H9 (cell line): ENCODE results near the gene FAM174B. TPM values are rescaled to one million over a fixed set of nuclear protein-coding genes. Genes with fewer than 3 reads are reported as not detected.

Experiments
- DNase-seq: peaks from one replicate; pipeline ENCODE4 v3.0.0-alpha.2; 2017
- H2AFZ ChIP-seq: one replicate; pipeline ENCODE4 v1.6.1; 2013; ENCODE audit warnings: mild to moderate bottlenecking, low read length, control low read depth, moderate library complexity
- H2AK5ac ChIP-seq: 2 replicates; pipeline ENCODE4 v1.6.1; 2013; ENCODE audit warnings: low read length, control low read depth, mixed read lengths; ENCODE audit not compliant: insufficient read length
- H2BK120ac ChIP-seq: one replicate; pipeline ENCODE4 v1.6.1; 2013; ENCODE audit warnings: low read depth, mild to moderate bottlenecking, low read length, control low read depth, inconsistent platforms; ENCODE audit not compliant: poor library complexity, severe bottlenecking
- H2BK12ac ChIP-seq: 2 replicates; pipeline ENCODE4 v1.6.1; 2013; ENCODE audit warnings: low read length, control low read depth, mixed read lengths, low read depth; ENCODE audit not compliant: insufficient read length
- H2BK15ac ChIP-seq: 2 replicates; pipeline ENCODE4 v1.6.1; 2013; ENCODE audit warnings: low read depth, low read length, control low read depth
- H2BK20ac ChIP-seq: one replicate; pipeline ENCODE4 v1.6.1; 2013; ENCODE audit warnings: low read depth, mild to moderate bottlenecking, low read length, control low read depth, inconsistent platforms; ENCODE audit not compliant: poor library complexity, severe bottlenecking
- H2BK5ac ChIP-seq: 2 replicates; pipeline ENCODE4 v1.6.1; 2013; ENCODE audit warnings: low read length, control low read depth, mixed read lengths; ENCODE audit not compliant: insufficient read length
- H3K14ac ChIP-seq: 2 replicates; pipeline ENCODE4 v1.6.1; 2013; ENCODE audit warnings: low read length, control low read depth; ENCODE audit not compliant: insufficient read depth
- H3K18ac ChIP-seq: 2 replicates; pipeline ENCODE4 v1.6.1; 2013; ENCODE audit warnings: low read depth, mild to moderate bottlenecking, mixed read lengths, low read length, control low read depth; ENCODE audit not compliant: insufficient read length
- H3K23ac ChIP-seq: 2 replicates; pipeline ENCODE4 v1.6.1; 2013; ENCODE audit warnings: low read length, control low read depth, mixed read lengths, low read depth; ENCODE audit not compliant: insufficient read length
- H3K23me2 ChIP-seq: 2 replicates; pipeline ENCODE4 v1.6.1; 2013; ENCODE audit warnings: low read depth, mild to moderate bottlenecking, mixed read lengths, low read length, control low read depth; ENCODE audit not compliant: insufficient read length, poor library complexity, severe bottlenecking
- H3K27ac ChIP-seq: 2 replicates; pipeline ENCODE4 v1.5.1; 2013; ENCODE audit warnings: low read length, control low read depth, mixed read lengths, low read depth; ENCODE audit not compliant: insufficient read length
- H3K27me3 ChIP-seq: 2 replicates; pipeline ENCODE4 v1.6.1; 2013; ENCODE audit warnings: low read length, control low read depth, inconsistent platforms; ENCODE audit not compliant: insufficient read depth
- H3K4ac ChIP-seq: 2 replicates; pipeline ENCODE4 v1.6.1; 2013; ENCODE audit warnings: low read depth, mild to moderate bottlenecking, control low read depth, inconsistent platforms, low read length, moderate library complexity
- H3K4me1 ChIP-seq: 2 replicates; pipeline ENCODE4 v1.6.1; 2013; ENCODE audit warnings: low read length, control low read depth, inconsistent platforms; ENCODE audit not compliant: insufficient read depth
- H3K4me2 ChIP-seq: 2 replicates; pipeline ENCODE4 v1.6.1; 2013; ENCODE audit warnings: low read length, control low read depth, mixed read lengths; ENCODE audit not compliant: insufficient read length, insufficient read depth
- H3K56ac ChIP-seq: 2 replicates; pipeline ENCODE4 v1.6.1; 2013; ENCODE audit warnings: low read depth, mild to moderate bottlenecking, mixed read lengths, low read length, control low read depth; ENCODE audit not compliant: insufficient read length
- H3K79me1 ChIP-seq: 2 replicates; pipeline ENCODE4 v1.6.1; 2013; ENCODE audit warnings: low read depth, mild to moderate bottlenecking, moderate library complexity, low read length, control low read depth, inconsistent platforms; ENCODE audit not compliant: insufficient read depth, poor library complexity, severe bottlenecking
- H3K79me2 ChIP-seq: 2 replicates; pipeline ENCODE4 v1.6.1; 2013; ENCODE audit warnings: low read length, control low read depth, inconsistent platforms; ENCODE audit not compliant: insufficient read depth
- H3K9ac ChIP-seq: 2 replicates; pipeline ENCODE4 v1.6.1; 2013; ENCODE audit warnings: low read length, control low read depth, mixed read lengths; ENCODE audit not compliant: insufficient read length; ENCODE audit errors: extremely low read depth
- H3K9me3 ChIP-seq: one replicate; pipeline ENCODE4 v1.6.1; 2013; ENCODE audit warnings: low read depth, low read length, inconsistent platforms; ENCODE audit not compliant: control insufficient read depth
- H3T11ph ChIP-seq: one replicate; pipeline ENCODE4 v1.6.1; 2013; ENCODE audit warnings: mild to moderate bottlenecking, low read length, control low read depth, inconsistent platforms
- H4K20me1 ChIP-seq: one replicate; pipeline ENCODE4 v1.6.1; 2013; ENCODE audit not compliant: control insufficient read depth, insufficient read length, insufficient read depth
- H4K5ac ChIP-seq: 2 replicates; pipeline ENCODE4 v1.6.1; 2013; ENCODE audit warnings: low read depth, mild to moderate bottlenecking, mixed read lengths, low read length, control low read depth; ENCODE audit not compliant: insufficient read length
- H4K8ac ChIP-seq: replicated peaks from 2 replicates; pipeline ENCODE4 v1.6.1; 2013; ENCODE audit warnings: low read length, control low read depth, mixed read lengths, low read depth; ENCODE audit not compliant: insufficient read length
- H4K91ac ChIP-seq: 2 replicates; pipeline ENCODE4 v1.6.1; 2013; ENCODE audit warnings: low read depth, mild to moderate bottlenecking, moderate library complexity, mixed read lengths, low read length, control low read depth; ENCODE audit not compliant: insufficient read length
- H3K27ac Mint-ChIP-seq, 3 experiments: 2 replicates in 2 of 3; 3 replicates in 1 of 3; pipeline ENCODE4 v1.8.0; 2020 to 2021; ENCODE audit warnings: mixed read lengths in 3 of 3, mild to moderate bottlenecking in 1 of 3, moderate library complexity in 1 of 3
- H3K27me3 Mint-ChIP-seq: 2 replicates; pipeline ENCODE4 v1.8.0; 2021; ENCODE audit warnings: low read depth, mild to moderate bottlenecking, moderate library complexity, mixed read lengths
- H3K36me3 Mint-ChIP-seq, 3 experiments: 2 replicates in 2 of 3; 3 replicates in 1 of 3; pipeline ENCODE4 v1.8.0; 2020 to 2021; ENCODE audit warnings: low read depth in 3 of 3, mixed read lengths in 3 of 3; ENCODE audit not compliant: insufficient read depth in 1 of 3
- H3K4me1 Mint-ChIP-seq, 2 experiments: 2 replicates each; pipeline ENCODE4 v1.8.0; 2020; ENCODE audit warnings: mixed read lengths in 2 of 2
- H3K4me3 Mint-ChIP-seq, 2 experiments: 2 replicates in 1 of 2; 3 replicates in 1 of 2; pipeline ENCODE4 v1.8.0; 2020 to 2021; ENCODE audit warnings: mild to moderate bottlenecking in 2 of 2, mixed read lengths in 2 of 2, moderate library complexity in 1 of 2
- H3K9me3 Mint-ChIP-seq, 2 experiments: 2 replicates in 1 of 2; 3 replicates in 1 of 2; pipeline ENCODE4 v1.8.0; 2020; ENCODE audit warnings: mild to moderate bottlenecking in 2 of 2, mixed read lengths in 2 of 2, moderate library complexity in 1 of 2
- CTCF ChIP-seq: fragments of 200-600 bp; sonication (generic); conservative IDR thresholded peaks from 3 replicates; pipeline ENCODE4 v1.8.0; 2021; ENCODE audit warnings: antibody characterized with exemption, mild to moderate bottlenecking
- WGBS: extraction: QIAGEN DNeasy Blood & Tissue Kit; methylation state at CpG from one replicate; pipeline ENCODE4 v1.1.7; 2013; ENCODE audit warnings: missing lambda C conversion rate, low lambda C conversion rate, mixed read lengths; ENCODE audit not compliant: insufficient read length; ENCODE audit errors: extremely low coverage; 5-methylcytosine and 5-hydroxymethylcytosine counted together
- total RNA-seq: library from RNA; stranded (reverse); gene quantifications from 2 replicates; pipeline ENCODE4 v1.2.1, GENCODE V29; 2021

FAM174B gene
- total RNA-seq, 1 experiment from 2014 or later, result 38.0 TPM

GRCh38 chr15:92651877-92652575 is 3.5 kb downstream of the FAM174B start:
- Histone ChIP-seq H3K79me1 (no peaks in the 10 kb centered on the region), H3K18ac (no peak overlapping the region), H4K5ac (no peak overlapping the region), H3K14ac (peak overlapping the region; percentile 69; the same call in 1 of the 2 replicates), H3K9me3 (no peaks in the 10 kb centered on the region), H4K8ac (no peak overlapping the region), H3K56ac (no peak overlapping the region), H4K20me1 (peaks cover 2% of the 10 kb centered on the region), H2BK20ac (no peak overlapping the region), H2AFZ (no peak overlapping the region), H3K79me2 (no peaks in the 10 kb centered on the region; the same call in 1 of the 2 replicates), H3K4me1 (peaks cover 16% of the 10 kb centered on the region), H4K91ac (peak overlapping the region; percentile 54), H3K27me3 (no peaks in the 10 kb centered on the region; the same call in 1 of the 2 replicates), H3K4ac (no peak overlapping the region), H3K9ac (no peak overlapping the region), H3K27ac (no peak overlapping the region), H2AK5ac (no peak overlapping the region), H2BK5ac (no peak overlapping the region), H3K23ac (no peak overlapping the region), H3K4me2 (peak overlapping the region; percentile 7), H2BK120ac (no peak overlapping the region), H3K23me2 (no peaks in the 10 kb centered on the region), H3T11ph (no peak overlapping the region), H2BK15ac (no peak overlapping the region), H2BK12ac (no peak overlapping the region)
- Mint-ChIP-seq H3K27ac (peak overlapping the region; percentile 2 to 94 (median 65); a peak in 4 of 7 replicates), H3K4me3 (no peak overlapping the region), H3K4me1 (peaks cover 67 to 74% of the 10 kb centered on the region in 2 experiments), H3K36me3 (peaks cover 2 to 28% (median 28%) of the 10 kb centered on the region in 3 experiments; a peak in 6 of 7 replicates), H3K27me3 (peaks cover 13% of the 10 kb centered on the region), H3K9me3 (peaks cover 2 to 4% of the 10 kb centered on the region in 2 experiments; a peak in 3 of 5 replicates)
- no CpG with 5 or more reads among the region's 10 CpGs for WGBS
- no peak for DNase-seq
- no peak for TF ChIP-seq CTCF
